GM21526 (cell line): ENCODE results near the gene RTEL1.
"Not testable (repeated sequence)": the region's sequence is repeated elsewhere in the genome, so short reads cannot be mapped to it uniquely, and the experiment has no call there.

ENCODE experiments used
- ATAC-seq: cut with Tn5 transposase; IDR thresholded peaks from one replicate; pipeline ENCODE4 v1.9.1; 2021; ENCODE audit warnings: moderate library complexity; ENCODE audit not compliant: unreplicated experiment, low FRiP score

RTEL1 gene

GRCh38 chr20:63657937-63658748 is at the start of gene RTEL1:
Gene RTEL1 (plus strand): TSS chr20:63658312. CDS start chr20:63659403, 1,091 bp downstream.
- peak; percentile 57 for ATAC-seq

GRCh38 chr20:63610581-63611435 is 47.3 kb upstream of the RTEL1 start:
- ATAC-seq, result no peak

- no peak for ATAC-seq
These were observed 46.5 kb upstream of the RTEL1 start for GRCh38 chr20:63611646-63612045.

- ATAC-seq, result no peak
These were observed 45.7 kb upstream of the RTEL1 start for GRCh38 chr20:63612276-63612931.

GRCh38 chr20:63613863-63614594 is 44.1 kb upstream of the RTEL1 start:
- not testable (repeated sequence) for ATAC-seq

GRCh38 chr20:63617092-63617875 is 40.8 kb upstream of the RTEL1 start:
- no peak for ATAC-seq

GRCh38 chr20:63617876-63618265 is 40.2 kb upstream of the RTEL1 start:
- ATAC-seq, result no peak

- ATAC-seq, result no peak
These were observed 39.7 kb upstream of the RTEL1 start for GRCh38 chr20:63618291-63618980.

GRCh38 chr20:63619086-63619485 is 39.0 kb upstream of the RTEL1 start:
- no peak for ATAC-seq

- ATAC-seq, result no peak
These were observed 38.6 kb upstream of the RTEL1 start for GRCh38 chr20:63619505-63619904.

- no peak for ATAC-seq
These were observed 37.1 kb upstream of the RTEL1 start for GRCh38 chr20:63620991-63621390.

- ATAC-seq, result no peak
These were observed 36.0 kb upstream of the RTEL1 start for GRCh38 chr20:63622096-63622495.

GRCh38 chr20:63622732-63623131 is 35.4 kb upstream of the RTEL1 start:
- no peak for ATAC-seq

GRCh38 chr20:63624486-63624885 is 33.6 kb upstream of the RTEL1 start:
- ATAC-seq, result no peak

- no peak for ATAC-seq
These were observed 32.2 kb upstream of the RTEL1 start for GRCh38 chr20:63625771-63626423.

GRCh38 chr20:63626424-63627128 is 31.5 kb upstream of the RTEL1 start, which contains the start of gene GMEB2:
Gene GMEB2 (minus strand): TSS chr20:63627101. CDS start chr20:63619397, 7,704 bp downstream.
- peak; percentile 42 for ATAC-seq

- ATAC-seq, result peak; percentile 69
These were observed 30.9 kb upstream of the RTEL1 start for GRCh38 chr20:63627129-63627750.
